SK-N-MC (cell line): ENCODE results near the gene NDUFAB1.

Experiments
- EZH2 ChIP-seq: fragments of 200-600 bp; sonication (generic); IDR thresholded peaks from one replicate; pipeline ENCODE4 v1.6.1; 2017; ENCODE audit warnings: antibody characterized with exemption
- POLR2AphosphoS5 ChIP-seq: IDR thresholded peaks from 2 replicates; pipeline ENCODE4 v1.6.1; 2012; ENCODE audit warnings: mild to moderate bottlenecking, low read depth, low read length, borderline replicate concordance

DNA sequence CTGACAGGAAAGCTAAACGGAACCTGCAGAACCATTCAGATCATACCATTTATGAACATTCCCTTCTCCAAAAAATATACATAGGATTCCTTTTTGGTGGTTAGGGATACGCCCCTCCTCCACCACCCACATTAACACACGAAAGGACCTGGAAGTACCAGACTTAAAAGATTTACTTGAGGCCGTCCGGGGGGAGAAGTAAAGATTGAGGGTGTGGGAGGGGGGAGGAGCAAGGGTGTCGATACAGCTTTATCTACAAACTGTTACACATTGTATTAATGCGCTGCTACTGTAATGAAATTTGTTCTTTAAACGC lies 44.5 kb upstream of the NDUFAB1 start:
- TF ChIP-seq EZH2 (no peak), POLR2AphosphoS5 (no peak)
